ENCODE results near the gene KIAA1217.

Gene KIAA1217

DNA sequence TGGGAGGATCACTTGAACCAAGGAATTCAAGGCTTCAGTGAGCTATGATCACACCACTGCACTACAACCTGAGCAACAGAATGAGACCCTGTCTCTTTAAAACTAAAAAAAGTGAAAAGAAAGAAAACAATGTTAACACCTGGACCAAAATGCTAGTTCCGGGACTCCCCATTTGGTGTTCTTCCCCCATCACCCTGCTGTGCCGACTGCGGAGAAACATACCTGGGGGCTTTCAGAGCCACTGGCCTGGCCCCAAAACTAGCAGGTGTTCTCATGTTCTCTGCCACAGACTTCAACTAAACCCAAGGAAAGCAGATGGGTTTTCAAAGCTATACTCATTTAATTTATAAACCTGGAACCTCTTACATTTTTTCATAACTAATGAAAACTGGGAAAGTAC lies 250.9 kb downstream of the KIAA1217 start:
- Histone ChIP-seq H3K9me3 (no peaks in the 10 kb centered on the region), H3K27ac (no peak overlapping the region), H3K4me1 (ENCODE audit: control insufficient read depth in 1 of 2, insufficient read depth in 1 of 2, low read depth in 1 of 2, low read length in 1 of 2) (peaks cover 0 to 27% of the 10 kb centered on the region in 2 experiments), H3K36me3 (no peaks in the 10 kb centered on the region), H3K27me3 (no peaks in the 10 kb centered on the region), H3K4me3 (ENCODE audit: low read depth in 1 of 2, low read length in 1 of 2) (no peak overlapping the region)
- TF ChIP-seq, protein P1, sequence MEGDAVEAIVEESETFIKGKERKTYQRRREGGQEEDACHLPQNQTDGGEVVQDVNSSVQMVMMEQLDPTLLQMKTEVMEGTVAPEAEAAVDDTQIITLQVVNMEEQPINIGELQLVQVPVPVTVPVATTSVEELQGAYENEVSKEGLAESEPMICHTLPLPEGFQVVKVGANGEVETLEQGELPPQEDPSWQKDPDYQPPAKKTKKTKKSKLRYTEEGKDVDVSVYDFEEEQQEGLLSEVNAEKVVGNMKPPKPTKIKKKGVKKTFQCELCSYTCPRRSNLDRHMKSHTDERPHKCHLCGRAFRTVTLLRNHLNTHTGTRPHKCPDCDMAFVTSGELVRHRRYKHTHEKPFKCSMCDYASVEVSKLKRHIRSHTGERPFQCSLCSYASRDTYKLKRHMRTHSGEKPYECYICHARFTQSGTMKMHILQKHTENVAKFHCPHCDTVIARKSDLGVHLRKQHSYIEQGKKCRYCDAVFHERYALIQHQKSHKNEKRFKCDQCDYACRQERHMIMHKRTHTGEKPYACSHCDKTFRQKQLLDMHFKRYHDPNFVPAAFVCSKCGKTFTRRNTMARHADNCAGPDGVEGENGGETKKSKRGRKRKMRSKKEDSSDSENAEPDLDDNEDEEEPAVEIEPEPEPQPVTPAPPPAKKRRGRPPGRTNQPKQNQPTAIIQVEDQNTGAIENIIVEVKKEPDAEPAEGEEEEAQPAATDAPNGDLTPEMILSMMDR (IDR thresholded peaks at IDR 0.05) = no peak

DNA sequence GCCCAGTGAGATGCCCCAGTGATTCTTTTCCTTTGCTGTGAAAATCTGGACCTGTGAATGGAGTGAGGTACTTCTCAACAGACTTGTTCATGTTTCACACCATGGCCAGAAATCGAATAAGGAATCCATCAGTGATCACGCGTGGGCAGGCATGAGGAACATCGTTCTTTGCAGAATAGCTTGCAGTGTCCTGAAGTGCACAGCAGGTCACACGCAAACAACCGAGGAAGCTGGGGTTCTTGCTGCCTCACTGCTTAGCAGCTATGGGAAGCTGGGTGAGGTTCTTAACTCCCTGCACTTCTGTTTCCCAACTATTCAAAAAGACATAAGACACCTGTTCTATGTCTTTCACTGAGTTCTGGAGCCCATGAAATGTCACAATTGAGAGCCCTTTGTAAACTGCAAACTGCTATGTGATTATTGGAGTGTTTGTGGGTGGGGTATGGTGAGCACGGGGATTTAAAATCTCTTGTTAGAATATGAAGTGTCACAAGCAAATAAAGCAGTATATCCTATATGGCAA lies 253.4 kb downstream of the KIAA1217 start:
- Histone ChIP-seq H3K27me3 (no peaks in the 10 kb centered on the region), H3K9me3 (no peaks in the 10 kb centered on the region), H3K27ac (no peak overlapping the region), H3K36me3 (no peaks in the 10 kb centered on the region), H3K4me1 (ENCODE audit: control insufficient read depth in 1 of 2, insufficient read depth in 1 of 2, low read depth in 1 of 2, low read length in 1 of 2) (peaks cover 0 to 42% of the 10 kb centered on the region in 2 experiments), H3K4me3 (ENCODE audit: low read depth in 1 of 2, low read length in 1 of 2) (no peak overlapping the region)
- TF ChIP-seq, protein P1 (IDR thresholded peaks at IDR 0.05) = no peak

DNA sequence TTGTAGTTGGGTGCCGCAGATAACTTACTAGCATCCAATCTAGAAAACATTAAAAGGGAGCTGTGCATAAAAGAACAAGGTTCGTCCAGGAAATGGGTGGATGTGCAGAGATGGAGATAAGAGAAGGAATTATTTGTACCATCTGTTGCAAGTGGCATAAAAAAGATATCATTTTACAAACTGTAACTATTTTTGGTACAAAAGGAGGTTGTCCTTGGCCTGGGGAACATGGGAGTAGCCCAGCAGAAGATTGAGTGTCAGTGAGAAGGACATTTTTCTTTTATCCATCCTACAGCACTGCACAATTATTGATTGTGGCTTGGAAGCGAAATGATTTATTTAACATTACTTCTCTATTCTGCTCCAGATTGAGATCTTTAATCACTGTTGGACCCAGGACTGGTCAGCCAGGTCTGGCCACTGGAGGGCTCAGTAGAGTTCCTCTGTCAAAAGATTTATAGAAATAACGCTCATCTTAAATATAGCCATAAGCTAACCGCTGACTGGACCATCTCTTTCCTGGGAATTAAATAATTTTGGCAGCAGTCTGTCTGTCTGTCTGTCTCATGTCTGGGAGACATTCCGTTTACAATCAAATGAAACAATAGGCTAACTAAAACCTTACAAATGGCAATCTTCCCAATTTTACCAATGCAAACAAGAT lies 254.1 kb downstream of the KIAA1217 start:
- no peak overlapping the region for H3K4me3 ChIP-seq (ENCODE audit: low read depth in 1 of 2, low read length in 1 of 2)
- no peaks in the 10 kb centered on the region for H3K36me3 ChIP-seq
- no peak overlapping the region for H3K27ac ChIP-seq
- TF ChIP-seq, protein P1 (IDR thresholded peaks at IDR 0.05) = no peak
- H3K9me3 ChIP-seq = no peaks in the 10 kb centered on the region
- H3K27me3 ChIP-seq = no peaks in the 10 kb centered on the region
- H3K4me1 ChIP-seq (ENCODE audit: control insufficient read depth in 1 of 2, insufficient read depth in 1 of 2, low read depth in 1 of 2, low read length in 1 of 2) = peaks cover 0 to 35% of the 10 kb centered on the region in 2 experiments

DNA sequence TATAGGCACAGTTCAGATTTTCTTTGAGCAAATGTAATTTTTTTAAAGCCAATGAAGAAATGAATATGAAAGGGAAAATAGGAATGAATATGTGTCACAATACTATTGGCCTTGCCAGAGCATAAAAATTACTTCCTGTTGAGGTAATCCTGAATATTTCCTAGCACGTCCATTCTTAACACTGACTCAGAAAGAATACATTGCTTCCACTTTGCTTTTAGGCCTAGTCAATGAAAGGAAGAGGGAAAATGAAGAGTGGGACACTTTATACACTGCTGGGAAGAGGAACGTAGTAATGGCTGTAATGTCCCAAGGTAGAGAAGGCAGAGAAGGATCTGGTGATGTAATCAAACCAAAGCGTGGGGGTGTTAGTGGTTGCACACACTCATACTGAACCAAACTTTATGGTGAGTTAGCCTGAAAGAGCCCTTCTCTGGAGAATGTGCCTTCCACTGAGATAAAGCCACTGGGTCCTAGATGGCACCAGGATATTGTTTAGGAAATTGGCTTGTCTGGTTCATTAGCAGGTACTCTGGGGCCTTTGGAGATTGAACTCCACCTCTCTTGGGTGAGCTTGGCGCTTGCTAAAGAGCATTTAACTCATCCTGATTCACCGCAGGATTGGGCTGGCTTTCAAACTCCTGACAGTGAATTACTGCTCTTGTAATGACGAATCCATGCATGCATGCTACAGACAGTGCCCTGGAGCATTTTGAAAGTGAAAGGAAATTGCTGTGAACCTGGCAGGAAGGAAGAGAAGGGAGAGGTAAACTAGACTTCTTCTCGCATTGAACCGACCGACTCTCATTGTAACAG lies 254.9 kb downstream of the KIAA1217 start:
- Histone ChIP-seq H3K4me3 (ENCODE audit: low read depth in 1 of 2, low read length in 1 of 2) (no peak overlapping the region), H3K4me1 (ENCODE audit: control insufficient read depth in 1 of 2, insufficient read depth in 1 of 2, low read depth in 1 of 2, low read length in 1 of 2) (peaks cover 0 to 33% of the 10 kb centered on the region in 2 experiments), H3K27me3 (no peaks in the 10 kb centered on the region), H3K27ac (no peak overlapping the region), H3K9me3 (no peaks in the 10 kb centered on the region), H3K36me3 (no peaks in the 10 kb centered on the region)
- TF ChIP-seq, protein P1 (IDR thresholded peaks at IDR 0.05) = no peak

DNA sequence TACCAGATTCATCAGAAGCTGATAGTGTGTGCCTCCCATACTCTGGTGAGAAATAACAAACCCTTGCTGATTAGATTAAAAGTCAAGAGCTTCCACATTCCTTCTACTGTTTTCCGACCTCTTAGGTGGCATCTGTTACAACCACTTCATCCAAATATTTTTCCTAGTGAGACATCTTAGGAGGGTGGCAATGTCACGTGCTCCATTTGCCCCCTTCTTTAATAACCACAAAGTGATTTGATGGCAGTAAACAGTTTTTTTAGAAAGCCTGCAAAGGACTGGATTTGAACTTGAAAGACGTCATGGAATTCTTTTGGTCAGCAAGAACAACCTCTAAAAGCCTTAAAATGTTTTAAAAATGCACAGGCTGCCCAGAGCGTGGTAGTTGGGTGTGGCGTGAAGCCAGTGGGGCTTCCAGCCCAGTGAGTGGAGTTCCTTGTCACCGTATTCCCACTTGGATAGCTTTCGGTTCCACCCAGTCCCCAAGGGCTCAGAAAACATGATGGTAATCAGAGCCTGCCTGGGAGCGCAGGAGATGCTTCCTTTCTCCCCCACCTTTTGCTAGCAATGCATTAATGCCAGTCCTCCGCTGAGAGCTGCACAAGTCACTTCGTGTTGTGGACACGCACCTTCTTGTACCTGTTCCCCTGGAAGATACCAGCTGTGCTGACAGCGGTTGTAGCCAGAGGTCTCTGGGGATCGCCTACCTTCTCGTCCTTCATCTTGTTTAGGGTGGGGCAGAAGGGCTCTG lies 256.4 kb downstream of the KIAA1217 start:
- no peak overlapping the region for H3K4me3 ChIP-seq (ENCODE audit: low read depth in 1 of 2, low read length in 1 of 2)
- H3K27ac ChIP-seq = no peak overlapping the region
- peaks cover 0 to 33% of the 10 kb centered on the region in 2 experiments for H3K4me1 ChIP-seq (ENCODE audit: control insufficient read depth in 1 of 2, insufficient read depth in 1 of 2, low read depth in 1 of 2, low read length in 1 of 2)
- no peaks in the 10 kb centered on the region for H3K27me3 ChIP-seq
- H3K9me3 ChIP-seq = no peaks in the 10 kb centered on the region
- no peaks in the 10 kb centered on the region for H3K36me3 ChIP-seq
- TF ChIP-seq, protein P1 (IDR thresholded peaks at IDR 0.05) = no peak
